Muscle of back (tissue), 11 donors: ENCODE results near the gene ZIC2. TPM values are rescaled to one million over a fixed set of nuclear protein-coding genes. Genes with fewer than 3 reads are reported as not detected.

Experiments
- DNase-seq, 3 donors: peaks; one replicate each; pipeline versions ENCODE4 v3.0.0 to v3.0.0-alpha.2; 2013
- polyA plus RNA-seq, 10 donors: library from polyadenylated mRNA; unstranded; fragments of 120-200 nt; gene quantifications; one replicate each; pipeline ENCODE4 v1.2.1, GENCODE V29; 2013; ENCODE audit not compliant: insufficient read length in 10 of 10

ZIC2 gene
- polyA plus RNA-seq, 10 donors = 0.05 to 0.57 (median 0.18) TPM; not detected in 4

DNA sequence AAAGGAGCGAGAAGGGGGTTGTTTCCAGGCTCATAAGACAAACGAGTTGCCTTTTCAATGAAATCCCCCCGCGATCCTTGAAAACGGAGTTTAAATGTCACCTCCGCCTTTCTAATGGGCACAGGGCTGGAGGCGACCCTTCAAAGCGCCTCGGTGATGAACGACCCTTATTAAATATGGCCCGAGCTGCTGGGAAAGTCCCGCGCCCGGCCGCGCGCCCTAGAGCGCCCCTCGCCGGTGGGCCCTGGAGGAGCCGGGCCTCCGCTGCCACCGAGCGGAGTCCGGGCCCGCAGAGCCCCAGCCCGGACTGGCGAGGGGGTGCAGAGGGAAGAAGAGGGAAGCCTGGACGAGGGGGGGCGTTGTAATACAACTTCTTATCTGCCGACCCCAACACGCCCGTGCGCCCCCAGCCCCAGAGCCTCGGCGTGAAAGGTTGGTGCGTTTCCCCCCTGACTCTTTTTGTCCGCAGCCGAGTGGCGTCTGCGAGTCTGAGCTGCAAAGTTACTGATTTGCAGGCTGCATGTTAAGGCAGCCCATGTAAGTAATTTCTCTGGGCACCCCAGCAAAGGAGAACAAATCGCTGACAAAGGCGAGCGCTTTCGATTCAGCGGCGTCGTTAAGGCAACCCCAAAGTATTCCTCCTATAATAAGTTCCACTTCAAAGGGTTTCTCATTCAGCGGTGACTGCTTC, 21.9 kb upstream of the ZIC2 start:
- no peak for DNase-seq

DNA sequence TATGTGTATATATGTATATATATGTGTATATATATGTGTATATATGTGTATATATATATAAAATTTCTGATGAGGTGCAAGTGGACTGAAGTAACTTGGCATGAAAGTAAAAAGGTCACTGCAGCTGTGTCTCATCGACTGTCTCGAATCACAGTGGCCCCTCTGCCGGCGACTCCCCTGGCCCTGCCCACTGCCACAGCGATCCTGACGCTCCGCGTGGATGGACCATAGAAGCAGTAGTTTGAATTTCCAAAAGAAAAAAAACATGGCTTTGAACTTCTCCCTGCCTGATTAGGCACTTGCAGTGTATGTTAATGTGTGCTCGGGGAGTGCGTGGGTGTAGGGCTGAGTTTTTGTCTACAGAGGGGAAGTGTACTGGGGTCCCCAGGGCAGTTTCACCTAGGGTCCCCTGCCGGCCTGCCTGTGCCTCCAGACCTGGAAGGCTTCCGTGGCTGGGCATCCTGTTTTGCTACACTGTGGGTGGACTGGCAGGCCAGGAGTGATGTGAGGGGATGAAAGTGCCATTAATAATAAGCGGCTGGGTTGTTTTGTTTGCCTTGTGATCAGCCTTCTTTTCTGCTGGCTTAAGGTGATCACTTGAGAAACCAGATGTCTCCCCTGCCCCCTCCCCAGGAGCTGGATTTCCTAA, 20.8 kb upstream of the ZIC2 start:
- no peak for DNase-seq

DNA sequence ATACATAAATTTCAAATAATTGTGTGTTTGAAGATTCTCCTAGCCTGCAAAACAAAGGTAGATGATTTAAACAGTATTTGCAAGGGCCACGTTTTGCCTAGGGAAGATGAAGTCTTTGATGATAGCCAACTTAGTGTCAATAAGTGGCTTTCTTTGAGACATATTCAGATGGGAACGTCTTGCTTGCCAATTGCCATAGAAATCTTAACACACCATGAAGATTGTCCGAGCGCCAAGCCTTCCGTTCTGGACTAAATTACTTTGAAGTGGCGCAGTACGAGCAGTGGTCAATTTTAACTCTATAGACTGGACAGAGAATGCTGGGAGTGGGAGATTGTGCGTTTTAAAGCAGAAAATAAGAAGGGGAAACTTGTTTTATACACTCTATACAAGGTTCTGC, 19.9 kb upstream of the ZIC2 start:
- DNase-seq = no peak

- DNase-seq = no peak
These were observed 19.3 kb upstream of the ZIC2 start for GRCh38 chr13:99962242-99962641.

DNA sequence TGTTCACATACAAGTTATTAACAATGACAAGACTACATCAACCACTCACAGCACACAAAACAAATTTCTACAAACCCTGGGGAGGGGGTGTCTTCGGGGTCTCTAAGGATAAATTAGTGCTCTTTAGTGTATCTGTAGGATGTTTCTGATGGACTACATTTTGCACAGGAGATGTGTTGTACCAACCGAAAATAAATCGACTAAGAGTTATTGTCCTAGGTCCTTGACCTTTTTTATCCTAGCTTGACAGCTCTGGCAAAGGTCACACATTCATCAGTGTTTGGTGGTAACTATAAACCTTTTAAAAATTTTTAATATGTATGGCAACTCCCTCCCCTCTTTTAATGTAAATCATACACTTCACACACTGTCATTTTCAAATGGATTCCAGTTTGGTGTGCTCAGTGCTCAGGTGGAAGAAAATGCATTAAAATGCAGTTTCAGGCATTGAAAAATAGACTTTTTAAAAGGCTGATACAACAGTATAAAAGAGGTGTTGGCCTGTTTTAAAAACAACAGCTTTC, 17.7 kb upstream of the ZIC2 start:
- no peak for DNase-seq

DNA sequence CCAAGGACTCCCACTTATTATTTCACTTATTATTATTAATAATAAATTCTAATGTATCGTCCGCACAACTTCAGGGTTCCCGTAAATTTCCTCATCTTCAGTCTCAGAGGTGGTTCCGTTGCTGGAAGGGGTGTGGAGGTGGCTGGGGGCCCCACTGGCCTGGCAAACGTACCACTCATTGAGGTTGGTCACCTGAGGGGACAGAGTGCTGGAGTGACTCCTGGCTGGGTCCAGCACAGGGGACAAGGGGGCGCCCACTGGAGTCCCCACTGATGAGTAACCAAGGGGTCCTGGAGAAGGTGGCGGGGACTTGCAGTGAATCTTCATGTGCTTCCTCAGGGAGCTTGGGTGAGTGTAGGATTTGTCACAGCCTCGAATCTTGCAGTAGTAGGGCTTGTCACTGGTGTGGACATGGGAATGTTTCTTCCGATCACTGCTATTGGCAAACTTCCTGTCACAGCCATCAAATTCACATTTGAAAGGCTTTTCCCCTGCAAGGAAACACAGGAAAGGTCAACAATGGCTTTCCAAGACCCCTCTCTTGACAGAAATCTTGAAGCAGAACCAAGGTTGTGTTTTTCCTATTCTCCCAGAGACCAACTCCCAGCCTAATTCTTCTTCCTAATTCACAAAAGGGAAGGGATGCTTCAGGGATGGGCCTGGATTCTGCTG, 16.1 kb upstream of the ZIC2 start:
- DNase-seq = no peak

- DNase-seq = no peak
These were observed 15.3 kb upstream of the ZIC2 start for GRCh38 chr13:99966064-99966805.

DNA sequence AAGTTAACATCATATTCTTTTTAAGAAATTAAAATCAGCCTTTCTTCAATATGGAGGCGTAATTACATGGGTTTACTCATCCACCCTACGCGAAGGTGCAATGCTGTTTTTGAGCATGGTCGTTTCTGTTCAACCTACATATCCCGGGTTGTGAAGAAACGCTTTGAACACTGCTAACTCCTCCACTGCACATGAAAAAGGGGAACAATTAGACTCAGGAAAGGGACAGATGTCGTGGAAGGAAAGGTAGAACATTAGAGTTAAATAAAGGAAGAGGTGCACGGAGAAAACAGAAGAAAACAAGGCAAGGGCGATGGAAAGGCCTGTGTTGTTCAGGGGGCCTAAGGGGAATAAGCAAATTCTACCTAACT, 14.1 kb upstream of the ZIC2 start:
- DNase-seq = no peak

DNA sequence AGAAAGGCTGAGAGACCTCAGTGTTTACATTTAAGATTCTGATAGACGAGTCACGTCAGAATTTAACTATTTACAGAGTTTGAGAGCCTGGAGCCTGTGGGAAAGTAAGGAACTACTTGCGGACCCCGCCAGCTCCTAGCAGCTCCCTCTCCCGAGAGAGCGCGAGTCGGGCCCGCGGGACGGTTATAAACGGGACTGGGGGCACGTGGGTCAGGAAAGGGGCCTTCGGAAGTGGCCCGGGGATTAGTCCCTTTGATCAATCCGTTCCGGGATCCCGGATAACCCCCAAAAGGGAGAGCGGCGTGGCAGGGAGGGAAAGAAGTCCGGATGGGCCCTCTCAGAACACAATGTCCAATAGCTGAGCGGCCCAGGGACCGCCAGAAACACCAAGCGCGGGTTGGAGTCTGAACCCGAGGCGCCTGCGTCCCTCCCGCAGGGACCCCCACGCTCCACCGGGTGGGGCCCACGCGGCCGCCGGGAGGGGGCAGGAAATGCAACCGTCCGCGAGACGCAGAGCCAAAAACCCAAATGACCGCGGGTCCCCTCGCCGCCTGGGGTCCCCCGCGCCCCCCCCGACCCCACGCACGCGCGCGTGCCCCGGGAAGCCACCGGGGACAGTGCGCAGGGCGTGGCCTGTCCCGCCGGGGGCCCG, 13.6 kb upstream of the ZIC2 start:
- DNase-seq = no peak

GRCh38 chr13:99968521-99969452, 12.8 kb upstream of the ZIC2 start:
- peak in 1 of 3 donors; percentile 56 for DNase-seq

GRCh38 chr13:99969453-99969918, 12.1 kb upstream of the ZIC2 start:
- DNase-seq = no peak

GRCh38 chr13:99969919-99970650, 11.5 kb upstream of the ZIC2 start:
- peak in 1 of 3 donors; percentile 55 for DNase-seq

- peak in 1 of 3 donors; percentile 42 for DNase-seq
These were observed 10.7 kb upstream of the ZIC2 start for GRCh38 chr13:99970651-99971575.

GRCh38 chr13:99971576-99972189, 9.9 kb upstream of the ZIC2 start, which contains the start of gene ZIC5:
TSS of gene ZIC5 (minus strand) at chr13:99971767. CDS start at chr13:99971603, 164 bp downstream.
- DNase-seq = peak in 1 of 3 donors; percentile 45

GRCh38 chr13:99972190-99972731, 9.3 kb upstream of the ZIC2 start:
- DNase-seq = peak in 1 of 3 donors; percentile 49

DNA sequence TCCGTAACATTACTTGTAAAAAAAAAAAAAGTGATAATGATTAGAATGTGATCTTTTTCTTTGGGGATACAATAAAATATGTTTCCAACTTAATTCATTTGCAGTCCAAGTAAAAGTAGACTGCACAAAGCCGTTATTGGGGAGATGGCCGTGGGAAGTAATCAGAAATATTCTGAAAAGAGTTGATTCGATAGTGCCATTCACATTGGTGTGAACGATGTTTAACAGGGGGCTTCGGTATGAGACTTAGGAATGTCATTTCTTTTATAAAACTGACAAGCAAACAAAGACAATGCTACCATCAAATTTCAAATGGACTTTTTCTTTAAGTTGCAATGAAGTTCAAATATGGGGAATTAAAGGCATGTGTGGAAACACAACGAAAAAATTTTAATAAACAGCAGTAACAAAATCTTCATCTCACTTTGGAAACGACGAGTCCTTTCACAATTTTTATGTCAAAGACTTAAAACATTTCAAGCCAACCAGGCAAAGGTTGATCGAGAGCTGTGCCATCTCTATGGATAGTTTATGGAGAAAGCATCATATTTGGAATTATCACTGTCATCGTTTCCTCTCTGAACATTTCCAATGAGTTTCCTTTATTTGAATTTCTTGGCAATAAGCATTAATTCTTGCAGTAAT, 8.3 kb upstream of the ZIC2 start:
- DNase-seq = peak in 1 of 3 donors; percentile 71

DNA sequence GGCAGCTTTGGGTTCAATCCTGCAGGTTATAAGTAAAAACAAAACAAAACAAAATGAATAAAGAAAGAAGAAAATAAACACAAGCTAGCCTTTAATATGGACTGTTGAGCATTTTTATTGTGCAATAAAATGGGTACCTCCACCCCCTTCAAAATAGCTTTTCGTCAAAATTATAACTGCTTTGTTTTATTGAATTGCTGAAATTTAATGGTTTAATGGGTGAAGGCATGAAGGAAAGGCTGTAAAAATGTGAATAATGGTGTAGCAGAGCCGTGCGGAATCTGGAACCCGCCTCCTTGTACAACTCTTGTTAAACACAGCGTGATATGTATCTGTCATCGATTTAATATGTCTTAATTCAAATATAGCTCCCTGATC, 7.8 kb upstream of the ZIC2 start:
- DNase-seq = peak in 1 of 3 donors; percentile 48
